HFF-Myc (cell line): ENCODE data around the gene ATAD3A.
"Not testable (repeated sequence)": the region's sequence is repeated elsewhere in the genome, so short reads cannot be mapped to it uniquely, and the experiment has no call there.

Source experiments
- DNase-seq: peaks from one replicate; pipeline ENCODE4 v3.0.0-alpha.2; 2011; ENCODE audit warnings: low read depth; ENCODE audit errors: extremely low read depth
- H3K4me3 ChIP-seq: replicated peaks from 2 replicates; pipeline ENCODE4 v1.5.1; 2011; ENCODE audit warnings: low read depth, mild to moderate bottlenecking, control low read depth, low read length
- CTCF ChIP-seq: IDR thresholded peaks from 2 replicates; pipeline ENCODE4 v1.5.1; 2012; ENCODE audit warnings: mild to moderate bottlenecking, low read depth, low read length, control low read depth; ENCODE audit errors: missing control alignments

ATAD3A gene

GRCh38 chr1:1517973-1518620 is 6.1 kb downstream of the ATAD3A start:
- no peak overlapping the region for H3K4me3 ChIP-seq
- no peak for TF ChIP-seq CTCF
- DNase-seq = no peak

GRCh38 chr1:1518621-1519007 is 6.7 kb downstream of the ATAD3A start:
- not testable (repeated sequence) for H3K4me3 ChIP-seq, DNase-seq

- DNase-seq, H3K4me3 ChIP-seq: not testable (repeated sequence)
Observed at GRCh38 chr1:1519805-1520505, 8.0 kb downstream of the ATAD3A start.

GRCh38 chr1:1521331-1521730 is 9.4 kb downstream of the ATAD3A start:
- no peak for DNase-seq
- H3K4me3 ChIP-seq = no peak overlapping the region
- TF ChIP-seq CTCF = no peak

- not testable (repeated sequence) for H3K4me3 ChIP-seq, DNase-seq
Observed at GRCh38 chr1:1522536-1522935, 10.6 kb downstream of the ATAD3A start.

- H3K4me3 ChIP-seq, DNase-seq: not testable (repeated sequence)
Observed at GRCh38 chr1:1523226-1523625, 11.3 kb downstream of the ATAD3A start.

- not testable (repeated sequence) for DNase-seq, H3K4me3 ChIP-seq
Observed at GRCh38 chr1:1523651-1524050, 11.7 kb downstream of the ATAD3A start.

GRCh38 chr1:1524750-1525383 is 12.9 kb downstream of the ATAD3A start:
- not testable (repeated sequence) for H3K4me3 ChIP-seq, DNase-seq

GRCh38 chr1:1526476-1526875 is 14.5 kb downstream of the ATAD3A start:
- H3K4me3 ChIP-seq, DNase-seq: not testable (repeated sequence)

- H3K4me3 ChIP-seq = no peak overlapping the region
- DNase-seq = no peak
- TF ChIP-seq CTCF = no peak
Observed at GRCh38 chr1:1527092-1527816, 15.3 kb downstream of the ATAD3A start.
